ENCODE measurements around the gene STEAP2.
"Not testable (repeated sequence)": the region's sequence is repeated elsewhere in the genome, so short reads cannot be mapped to it uniquely, and the experiment has no call there.

The STEAP2 gene

GRCh38 chr7:90181485-90181884, 30.1 kb upstream of the STEAP2 start:
- H3K27me3 ChIP-seq (ENCODE audit: low read length), result no peaks in the 10 kb centered on the region
- H3F3A ChIP-seq (ENCODE audit: insufficient read depth), result no peaks in the 10 kb centered on the region
- H2AFZ ChIP-seq (ENCODE audit: low read depth, low read length, severe bottlenecking), result no peak overlapping the region
- no peak overlapping the region for H3K4me2 ChIP-seq (ENCODE audit: low read depth, low read length, poor library complexity, severe bottlenecking)
- no peaks in the 10 kb centered on the region for H4K20me1 ChIP-seq (ENCODE audit: low read depth, low read length)
- TF ChIP-seq CTCF (IDR thresholded peaks at IDR 0.05; ENCODE audit: insufficient read depth, low read length, poor library complexity, severe bottlenecking), result no peak
- no peak for TF ChIP-seq EZH2phosphoT487 (conservative IDR thresholded peaks at IDR 0.05; ENCODE audit: low read length)
- H3K36me3 ChIP-seq (ENCODE audit: low read length), result no peaks in the 10 kb centered on the region
- no peak overlapping the region for H3K9ac ChIP-seq (ENCODE audit: low read length)
- no peaks in the 10 kb centered on the region for H3K9me2 ChIP-seq (replicated peaks; ENCODE audit: insufficient read depth, low read length)
- H3K79me2 ChIP-seq (ENCODE audit: insufficient read depth, low read length), result no peaks in the 10 kb centered on the region
- no peak overlapping the region for H3K4me3 ChIP-seq (ENCODE audit: insufficient read depth, low read length, poor library complexity, severe bottlenecking)
- peaks cover 2% of the 10 kb centered on the region; the same call in 1 of the 2 replicates for H3K9me3 ChIP-seq (ENCODE audit: insufficient read depth, low read length)
- H3K27ac ChIP-seq (ENCODE audit: low read depth, low read length), result no peak overlapping the region

- H3F3A ChIP-seq (ENCODE audit: insufficient read depth); H3K9me2 ChIP-seq (replicated peaks; ENCODE audit: insufficient read depth, low read length); H3K9ac ChIP-seq (ENCODE audit: low read length); H3K27ac ChIP-seq (ENCODE audit: low read depth, low read length); H3K36me3 ChIP-seq (ENCODE audit: low read length); H3K9me3 ChIP-seq (ENCODE audit: insufficient read depth, low read length); H3K27me3 ChIP-seq (ENCODE audit: low read length); H4K20me1 ChIP-seq (ENCODE audit: low read depth, low read length); H2AFZ ChIP-seq (ENCODE audit: low read depth, low read length, severe bottlenecking); H3K4me2 ChIP-seq (ENCODE audit: low read depth, low read length, poor library complexity, severe bottlenecking); H3K79me2 ChIP-seq (ENCODE audit: insufficient read depth, low read length); H3K4me3 ChIP-seq (ENCODE audit: insufficient read depth, low read length, poor library complexity, severe bottlenecking): not testable (repeated sequence)
Measured at GRCh38 chr7:90186290-90186689, 25.2 kb upstream of the STEAP2 start.

GRCh38 chr7:90187507-90188050, 24.0 kb upstream of the STEAP2 start:
- no peak overlapping the region for H3K9ac ChIP-seq (ENCODE audit: low read length)
- no peak overlapping the region for H2AFZ ChIP-seq (ENCODE audit: low read depth, low read length, severe bottlenecking)
- no peaks in the 10 kb centered on the region for H3F3A ChIP-seq (ENCODE audit: insufficient read depth)
- no peaks in the 10 kb centered on the region for H4K20me1 ChIP-seq (ENCODE audit: low read depth, low read length)
- no peak overlapping the region for H3K27ac ChIP-seq (ENCODE audit: low read depth, low read length)
- no peak overlapping the region for H3K4me2 ChIP-seq (ENCODE audit: low read depth, low read length, poor library complexity, severe bottlenecking)
- H3K27me3 ChIP-seq (ENCODE audit: low read length), result no peaks in the 10 kb centered on the region
- H3K9me3 ChIP-seq (ENCODE audit: insufficient read depth, low read length), result peaks cover 17% of the 10 kb centered on the region; the same call in 1 of the 2 replicates
- H3K9me2 ChIP-seq (replicated peaks; ENCODE audit: insufficient read depth, low read length), result no peaks in the 10 kb centered on the region
- H3K4me3 ChIP-seq (ENCODE audit: insufficient read depth, low read length, poor library complexity, severe bottlenecking), result no peak overlapping the region
- H3K79me2 ChIP-seq (ENCODE audit: insufficient read depth, low read length), result no peaks in the 10 kb centered on the region
- H3K36me3 ChIP-seq (ENCODE audit: low read length), result no peaks in the 10 kb centered on the region
- TF ChIP-seq CTCF (IDR thresholded peaks at IDR 0.05; ENCODE audit: insufficient read depth, low read length, poor library complexity, severe bottlenecking) (no peak), EZH2phosphoT487 (conservative IDR thresholded peaks at IDR 0.05; ENCODE audit: low read length) (no peak)

- Histone ChIP-seq H3K27me3 (ENCODE audit: low read length) (no peaks in the 10 kb centered on the region), H3K9me2 (replicated peaks; ENCODE audit: insufficient read depth, low read length) (no peaks in the 10 kb centered on the region), H2AFZ (ENCODE audit: low read depth, low read length, severe bottlenecking) (no peak overlapping the region), H3K27ac (ENCODE audit: low read depth, low read length) (no peak overlapping the region), H3F3A (ENCODE audit: insufficient read depth) (no peaks in the 10 kb centered on the region), H3K9ac (ENCODE audit: low read length) (no peak overlapping the region), H3K4me3 (ENCODE audit: insufficient read depth, low read length, poor library complexity, severe bottlenecking) (no peak overlapping the region), H3K4me2 (ENCODE audit: low read depth, low read length, poor library complexity, severe bottlenecking) (no peak overlapping the region), H3K9me3 (ENCODE audit: insufficient read depth, low read length) (peaks cover 22% of the 10 kb centered on the region; the same call in 1 of the 2 replicates), H3K36me3 (ENCODE audit: low read length) (no peaks in the 10 kb centered on the region), H4K20me1 (ENCODE audit: low read depth, low read length) (no peaks in the 10 kb centered on the region), H3K79me2 (ENCODE audit: insufficient read depth, low read length) (no peaks in the 10 kb centered on the region)
- TF ChIP-seq EZH2phosphoT487 (conservative IDR thresholded peaks at IDR 0.05; ENCODE audit: low read length) (no peak), CTCF (IDR thresholded peaks at IDR 0.05; ENCODE audit: insufficient read depth, low read length, poor library complexity, severe bottlenecking) (no peak)
Measured at GRCh38 chr7:90188281-90188680, 23.3 kb upstream of the STEAP2 start.

Data from SU-DHL-6 (cell line).